SK-N-SH treated with all-trans-retinoic acid at 6 μM for 48 hours (cell line): ENCODE data around the gene OR5AR1.

Source experiments
- ZFP3 ChIP-seq: fragments of 250-450 bp; sonication (Bioruptor Pico); IDR thresholded peaks from 2 replicates; pipeline ENCODE4 v1.5.0; 2020; ENCODE audit warnings: mild to moderate bottlenecking, moderate library complexity
- TF ChIP-seq, protein P1 (sequence below): fragments of 250-450 bp; sonication (Bioruptor Pico); IDR thresholded peaks from 2 replicates; pipeline ENCODE4 v1.5.0; 2020; ENCODE audit warnings: mild to moderate bottlenecking, moderate library complexity
- TF ChIP-seq, protein P2 (sequence below): fragments of 250-450 bp; sonication (Bioruptor Pico); IDR thresholded peaks from 2 replicates; pipeline ENCODE4 v1.5.1; 2020; ENCODE audit warnings: low read depth, mild to moderate bottlenecking, moderate library complexity

DNA sequence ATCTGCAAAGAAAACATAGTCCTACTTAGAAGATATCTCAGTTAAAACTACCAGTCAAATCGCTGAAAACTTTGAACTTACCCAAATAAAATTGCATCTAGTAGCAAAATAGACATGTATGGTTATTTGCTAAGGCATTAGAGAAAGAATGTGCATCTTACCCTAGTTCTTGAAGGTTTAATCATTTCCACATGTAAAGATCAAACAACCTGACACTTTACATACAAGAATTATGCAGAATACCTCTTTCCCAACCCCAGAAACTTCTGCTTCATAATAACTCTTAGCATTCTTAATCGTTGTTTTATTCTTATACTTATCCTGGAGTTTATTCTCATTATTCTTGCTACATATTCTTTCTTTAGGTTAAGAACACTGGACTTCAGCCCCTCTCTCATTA lies 31.2 kb upstream of the OR5AR1 start:
- no peak for TF ChIP-seq ZFP3 (CRISPR knock-in tag)
- TF ChIP-seq, protein P1, sequence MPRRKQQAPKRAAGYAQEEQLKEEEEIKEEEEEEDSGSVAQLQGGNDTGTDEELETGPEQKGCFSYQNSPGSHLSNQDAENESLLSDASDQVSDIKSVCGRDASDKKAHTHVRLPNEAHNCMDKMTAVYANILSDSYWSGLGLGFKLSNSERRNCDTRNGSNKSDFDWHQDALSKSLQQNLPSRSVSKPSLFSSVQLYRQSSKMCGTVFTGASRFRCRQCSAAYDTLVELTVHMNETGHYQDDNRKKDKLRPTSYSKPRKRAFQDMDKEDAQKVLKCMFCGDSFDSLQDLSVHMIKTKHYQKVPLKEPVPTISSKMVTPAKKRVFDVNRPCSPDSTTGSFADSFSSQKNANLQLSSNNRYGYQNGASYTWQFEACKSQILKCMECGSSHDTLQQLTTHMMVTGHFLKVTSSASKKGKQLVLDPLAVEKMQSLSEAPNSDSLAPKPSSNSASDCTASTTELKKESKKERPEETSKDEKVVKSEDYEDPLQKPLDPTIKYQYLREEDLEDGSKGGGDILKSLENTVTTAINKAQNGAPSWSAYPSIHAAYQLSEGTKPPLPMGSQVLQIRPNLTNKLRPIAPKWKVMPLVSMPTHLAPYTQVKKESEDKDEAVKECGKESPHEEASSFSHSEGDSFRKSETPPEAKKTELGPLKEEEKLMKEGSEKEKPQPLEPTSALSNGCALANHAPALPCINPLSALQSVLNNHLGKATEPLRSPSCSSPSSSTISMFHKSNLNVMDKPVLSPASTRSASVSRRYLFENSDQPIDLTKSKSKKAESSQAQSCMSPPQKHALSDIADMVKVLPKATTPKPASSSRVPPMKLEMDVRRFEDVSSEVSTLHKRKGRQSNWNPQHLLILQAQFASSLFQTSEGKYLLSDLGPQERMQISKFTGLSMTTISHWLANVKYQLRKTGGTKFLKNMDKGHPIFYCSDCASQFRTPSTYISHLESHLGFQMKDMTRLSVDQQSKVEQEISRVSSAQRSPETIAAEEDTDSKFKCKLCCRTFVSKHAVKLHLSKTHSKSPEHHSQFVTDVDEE = no peak
- TF ChIP-seq, protein P2, sequence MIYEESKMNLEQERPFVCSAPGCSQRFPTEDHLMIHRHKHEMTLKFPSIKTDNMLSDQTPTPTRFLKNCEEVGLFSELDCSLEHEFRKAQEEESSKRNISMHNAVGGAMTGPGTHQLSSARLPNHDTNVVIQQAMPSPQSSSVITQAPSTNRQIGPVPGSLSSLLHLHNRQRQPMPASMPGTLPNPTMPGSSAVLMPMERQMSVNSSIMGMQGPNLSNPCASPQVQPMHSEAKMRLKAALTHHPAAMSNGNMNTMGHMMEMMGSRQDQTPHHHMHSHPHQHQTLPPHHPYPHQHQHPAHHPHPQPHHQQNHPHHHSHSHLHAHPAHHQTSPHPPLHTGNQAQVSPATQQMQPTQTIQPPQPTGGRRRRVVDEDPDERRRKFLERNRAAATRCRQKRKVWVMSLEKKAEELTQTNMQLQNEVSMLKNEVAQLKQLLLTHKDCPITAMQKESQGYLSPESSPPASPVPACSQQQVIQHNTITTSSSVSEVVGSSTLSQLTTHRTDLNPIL (CRISPR knock-in tag) = no peak
